ENCODE measurements around the gene PPCS.

PPCS gene

DNA sequence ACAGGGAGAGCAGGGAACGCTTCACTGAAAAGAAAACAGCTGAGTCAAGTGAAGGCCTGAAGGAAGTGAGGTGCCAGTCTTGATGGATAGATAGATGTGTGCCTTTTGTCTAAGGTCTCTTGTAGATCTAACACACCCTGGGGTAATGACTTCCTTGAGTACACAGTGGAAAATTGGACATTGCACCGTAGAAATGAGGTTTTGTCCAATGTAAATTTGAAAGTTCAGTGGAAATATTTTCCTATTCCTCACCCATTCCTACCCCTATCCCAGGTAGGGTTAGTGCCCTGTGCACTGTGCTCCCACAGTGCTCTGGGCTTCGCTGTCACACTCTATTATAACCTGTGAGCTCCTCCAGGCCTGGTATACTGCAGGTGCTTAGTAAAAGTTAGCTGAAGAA, 24.8 kb upstream of the PPCS start:
- no peak overlapping the region for H3K27ac Mint-ChIP-seq
- H3K9me3 Mint-ChIP-seq: no peaks in the 10 kb centered on the region
- peaks cover 0 to 4% of the 10 kb centered on the region in 2 donors for H3K36me3 Mint-ChIP-seq
- peaks cover 0 to 6% of the 10 kb centered on the region in 2 donors for H3K4me1 Mint-ChIP-seq
- DNase-seq: no peak
- no peak for ATAC-seq (replicated peaks)
- H3K4me3 Mint-ChIP-seq: no peak overlapping the region
- no peaks in the 10 kb centered on the region for H3K27me3 Mint-ChIP-seq

DNA sequence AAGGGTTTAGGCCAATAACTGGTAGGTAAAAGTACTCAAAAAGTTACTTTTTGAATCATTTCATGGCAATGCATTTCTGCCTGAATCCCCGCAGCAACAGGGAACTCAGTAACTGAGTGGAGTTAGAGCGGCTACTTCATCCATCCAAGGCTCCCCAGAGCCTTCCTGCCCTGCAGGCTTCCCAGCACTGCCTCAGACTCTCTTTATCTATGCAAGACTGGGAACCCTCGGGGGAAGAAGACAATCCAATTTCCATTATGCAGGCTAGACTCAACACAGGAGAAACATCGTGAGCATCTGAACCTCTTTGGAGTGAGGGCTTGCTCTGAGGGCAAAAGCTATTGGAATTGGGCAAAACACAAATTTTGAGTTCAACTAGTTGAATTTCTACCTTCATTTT, 23.6 kb upstream of the PPCS start:
- H3K4me3 Mint-ChIP-seq: no peak overlapping the region
- H3K27ac Mint-ChIP-seq: no peak overlapping the region

GRCh38 chr1:42433369-42433768, 23.0 kb upstream of the PPCS start:
- Mint-ChIP-seq H3K27me3 (no peaks in the 10 kb centered on the region), H3K4me1 (peaks cover 0 to 6% of the 10 kb centered on the region in 2 donors), H3K9me3 (no peaks in the 10 kb centered on the region), H3K4me3 (no peak overlapping the region), H3K36me3 (peaks cover 0 to 4% of the 10 kb centered on the region in 2 donors), H3K27ac (no peak overlapping the region)
- ATAC-seq (replicated peaks) (no peak), DNase-seq (no peak)

More for the DNA sequence above, 23.6 kb upstream of the PPCS start:
- Mint-ChIP-seq H3K36me3 (peaks cover 0 to 4% of the 10 kb centered on the region in 2 donors), H3K9me3 (no peaks in the 10 kb centered on the region), H3K27me3 (no peaks in the 10 kb centered on the region), H3K4me1 (peaks cover 0 to 6% of the 10 kb centered on the region in 2 donors)
- ATAC-seq (replicated peaks) (no peak), DNase-seq (no peak)

GRCh38 chr1:42434340-42434739, 22.0 kb upstream of the PPCS start:
- Mint-ChIP-seq H3K4me1 (peaks cover 0 to 6% of the 10 kb centered on the region in 2 donors), H3K27me3 (no peaks in the 10 kb centered on the region), H3K4me3 (no peak overlapping the region), H3K27ac (no peak overlapping the region), H3K9me3 (no peaks in the 10 kb centered on the region), H3K36me3 (peaks cover 0 to 4% of the 10 kb centered on the region in 2 donors)
- DNase-seq (no peak), ATAC-seq (replicated peaks) (no peak)

DNA sequence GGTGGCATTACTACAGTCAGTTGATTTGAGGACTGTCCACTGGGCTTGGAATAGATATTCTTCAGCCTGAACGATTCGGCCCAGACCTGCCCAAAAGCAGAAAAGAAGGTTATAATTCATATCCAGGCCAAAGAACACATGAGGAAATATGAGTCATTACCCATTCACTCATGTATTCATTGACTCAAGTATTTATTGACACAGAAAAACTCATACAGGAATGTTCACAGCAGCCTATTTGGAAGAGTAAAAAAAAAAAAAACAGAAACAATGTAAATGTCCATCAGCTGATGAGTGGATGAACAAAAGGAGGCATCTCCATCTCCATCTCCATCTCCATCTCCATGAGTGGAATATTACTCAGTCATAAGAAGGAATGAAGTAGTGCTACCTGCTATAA, 16.4 kb upstream of the PPCS start:
- Mint-ChIP-seq H3K4me1 (no peaks in the 10 kb centered on the region), H3K27me3 (no peaks in the 10 kb centered on the region), H3K36me3 (peaks cover 0 to 3% of the 10 kb centered on the region in 2 donors), H3K4me3 (no peak overlapping the region), H3K9me3 (peaks cover 0 to 2% of the 10 kb centered on the region in 2 donors), H3K27ac (no peak overlapping the region)
- DNase-seq (no peak), ATAC-seq (replicated peaks) (no peak)

DNA sequence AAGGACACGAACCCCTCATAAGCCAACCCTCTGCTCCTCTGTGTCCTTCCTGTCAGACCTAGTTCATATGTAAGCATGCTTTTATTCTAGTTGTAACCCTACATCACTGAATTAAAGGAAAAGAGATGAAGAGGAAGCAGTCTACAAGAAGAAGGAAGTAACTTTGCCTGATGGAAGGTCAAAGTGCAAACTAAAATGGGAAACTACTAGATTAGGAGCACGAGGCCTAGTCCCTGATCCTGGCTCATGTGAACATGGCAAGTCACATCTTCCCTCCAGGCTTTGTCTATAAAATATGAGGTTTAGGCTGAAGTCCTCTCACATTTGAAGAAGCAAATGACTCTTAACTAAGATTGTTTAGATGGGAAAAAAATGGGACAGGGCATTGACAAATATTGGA, 13.7 kb upstream of the PPCS start:
- DNase-seq (no peak), ATAC-seq (replicated peaks) (no peak)
- H3K4me3 Mint-ChIP-seq: no peak overlapping the region
- H3K27me3 Mint-ChIP-seq: no peaks in the 10 kb centered on the region
- no peak overlapping the region for H3K27ac Mint-ChIP-seq
- peaks cover 0 to 2% of the 10 kb centered on the region in 2 donors for H3K4me1 Mint-ChIP-seq
- H3K9me3 Mint-ChIP-seq: peaks cover 0 to 2% of the 10 kb centered on the region in 2 donors
- H3K36me3 Mint-ChIP-seq: no peaks in the 10 kb centered on the region

DNA sequence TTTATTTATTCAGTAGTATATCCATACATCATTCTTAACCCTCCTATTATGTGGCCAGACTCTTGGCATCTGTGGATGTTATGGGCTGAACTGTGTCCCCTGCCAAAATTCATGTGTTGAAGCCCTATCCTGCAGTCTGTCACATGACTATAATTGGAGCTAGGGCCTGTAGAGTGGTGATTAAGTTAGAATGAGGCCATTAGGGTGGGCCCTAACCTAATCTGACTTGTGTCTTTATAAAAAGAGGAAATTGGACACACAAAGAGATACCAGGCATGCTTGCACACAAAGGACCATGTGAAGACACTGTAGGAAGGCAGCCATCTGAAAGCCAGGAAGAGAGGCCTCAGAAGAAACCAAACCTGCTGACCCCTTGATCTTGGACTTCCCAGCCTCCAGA, 7.1 kb upstream of the PPCS start:
- no peak for ATAC-seq (replicated peaks)
- no peak for DNase-seq
- H3K4me3 Mint-ChIP-seq: no peak overlapping the region
- H3K27me3 Mint-ChIP-seq: no peaks in the 10 kb centered on the region
- H3K4me1 Mint-ChIP-seq: peaks cover 2 to 5% of the 10 kb centered on the region in 2 donors
- no peaks in the 10 kb centered on the region for H3K9me3 Mint-ChIP-seq
- no peaks in the 10 kb centered on the region for H3K36me3 Mint-ChIP-seq
- H3K27ac Mint-ChIP-seq: no peak overlapping the region

DNA sequence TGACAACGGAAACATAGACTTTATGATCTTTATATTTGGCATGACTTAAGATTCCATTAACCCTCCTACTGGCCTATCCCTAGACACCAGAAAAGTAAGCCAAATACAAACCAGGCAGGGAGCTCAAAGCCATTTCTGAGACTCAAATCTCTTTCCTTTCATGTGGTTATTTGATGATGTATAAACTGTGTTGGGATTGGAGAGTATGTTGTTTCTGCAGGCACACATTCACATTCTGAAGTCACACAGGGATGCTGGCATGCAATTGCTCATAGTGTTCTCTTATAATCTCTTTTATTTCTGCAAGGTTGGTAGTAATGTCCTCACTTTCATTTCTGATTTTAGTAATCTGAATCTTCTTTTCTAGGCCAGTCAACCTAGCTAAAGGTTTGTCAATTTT, 6.3 kb upstream of the PPCS start:
- H3K27ac Mint-ChIP-seq: no peak overlapping the region
- ATAC-seq (replicated peaks) (no peak), DNase-seq (no peak)
- H3K9me3 Mint-ChIP-seq: no peaks in the 10 kb centered on the region
- peaks cover 5 to 8% of the 10 kb centered on the region in 2 donors for H3K4me1 Mint-ChIP-seq
- H3K4me3 Mint-ChIP-seq: no peak overlapping the region
- no peaks in the 10 kb centered on the region for H3K27me3 Mint-ChIP-seq
- no peaks in the 10 kb centered on the region for H3K36me3 Mint-ChIP-seq

DNA sequence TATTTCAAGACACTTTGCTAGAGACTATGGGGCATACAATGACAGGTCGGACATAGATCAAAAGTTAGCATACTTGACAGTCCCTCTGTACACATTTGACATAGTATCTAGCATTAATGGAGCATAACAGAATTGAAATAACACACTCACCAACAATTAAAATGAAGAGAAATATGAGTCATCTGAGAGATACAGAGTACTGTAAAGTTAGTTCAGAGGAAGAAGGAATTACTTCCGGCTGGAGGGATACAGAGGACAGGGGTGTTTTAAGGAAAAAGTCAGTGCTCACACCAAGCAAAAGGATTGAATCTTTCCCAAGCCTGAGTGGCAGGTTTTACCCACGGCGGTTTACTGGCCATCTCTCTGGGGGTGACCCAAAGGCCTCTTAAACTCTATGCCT, 3.0 kb upstream of the PPCS start:
- no peak overlapping the region for H3K27ac Mint-ChIP-seq
- H3K4me3 Mint-ChIP-seq: no peak overlapping the region
- no peaks in the 10 kb centered on the region for H3K27me3 Mint-ChIP-seq

DNA sequence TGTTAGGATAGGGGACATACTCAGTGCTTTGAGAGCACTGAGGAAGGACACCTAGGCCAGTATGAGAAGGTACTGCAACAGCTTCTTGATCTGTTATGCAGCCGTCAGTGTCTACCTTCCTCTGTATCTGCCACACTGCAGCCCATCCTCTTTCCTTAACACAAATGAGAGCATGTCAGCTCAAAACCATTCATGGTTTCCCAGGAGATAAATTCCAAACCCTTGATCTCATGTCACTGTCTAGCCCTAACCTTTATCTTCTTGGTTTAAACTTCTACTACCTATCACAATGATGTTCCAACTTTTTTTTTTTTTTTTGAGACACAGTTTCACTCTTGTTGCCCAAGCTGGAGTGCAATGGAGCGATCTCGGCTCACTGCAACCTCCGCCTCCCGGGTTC, 1.9 kb upstream of the PPCS start:
- no peaks in the 10 kb centered on the region for H3K27me3 Mint-ChIP-seq
- peak overlapping the region in 1 of 2 donors; percentile 7 for H3K4me3 Mint-ChIP-seq
- ATAC-seq (replicated peaks) (no peak), DNase-seq (no peak)
- H3K9me3 Mint-ChIP-seq: no peaks in the 10 kb centered on the region
- H3K27ac Mint-ChIP-seq: no peak overlapping the region
- H3K36me3 Mint-ChIP-seq: peaks cover 12 to 20% of the 10 kb centered on the region in 2 donors
- H3K4me1 Mint-ChIP-seq: peaks cover 18 to 29% of the 10 kb centered on the region in 2 donors

More for the DNA sequence above, 3.0 kb upstream of the PPCS start:
- ATAC-seq (replicated peaks) (no peak), DNase-seq (no peak)
- H3K4me1 Mint-ChIP-seq: peaks cover 18 to 26% of the 10 kb centered on the region in 2 donors
- no peaks in the 10 kb centered on the region for H3K9me3 Mint-ChIP-seq
- peaks cover 9 to 12% of the 10 kb centered on the region in 2 donors for H3K36me3 Mint-ChIP-seq

DNA sequence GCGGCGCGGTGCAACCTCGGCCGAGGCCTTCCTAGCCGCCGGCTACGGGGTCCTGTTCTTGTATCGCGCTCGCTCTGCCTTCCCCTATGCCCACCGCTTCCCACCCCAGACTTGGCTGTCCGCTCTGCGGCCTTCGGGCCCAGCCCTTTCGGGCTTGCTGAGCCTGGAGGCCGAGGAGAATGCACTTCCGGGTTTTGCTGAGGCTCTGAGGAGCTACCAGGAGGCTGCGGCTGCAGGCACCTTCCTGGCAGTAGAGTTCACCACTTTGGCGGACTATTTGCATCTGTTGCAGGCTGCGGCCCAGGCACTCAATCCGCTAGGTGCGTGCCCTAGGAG, 379 bp downstream of the PPCS start:
- peaks cover 24 to 41% of the 10 kb centered on the region in 2 donors for H3K4me1 Mint-ChIP-seq
- H3K27ac Mint-ChIP-seq: peak overlapping the region; percentile 98
- peak; percentile 49 for DNase-seq

DNA sequence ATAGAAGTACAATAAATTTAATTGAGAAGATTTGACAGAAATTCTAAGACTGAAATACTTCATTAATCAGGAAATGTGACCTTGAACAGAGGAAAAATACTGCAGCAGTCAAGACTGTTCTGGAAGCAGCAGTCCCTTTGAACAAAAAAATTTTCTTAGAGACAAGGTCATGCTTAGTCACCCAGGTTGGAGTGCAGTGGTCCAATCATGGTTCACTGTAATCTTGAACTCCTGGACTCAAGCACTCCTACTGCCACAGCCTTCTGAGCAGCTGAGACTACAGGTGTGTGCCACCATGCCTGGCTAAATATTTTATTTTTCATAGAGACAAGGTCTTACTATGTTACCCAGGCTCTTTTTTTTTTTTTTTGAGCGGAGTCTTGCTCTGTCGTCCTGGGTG, 4.9 kb downstream of the PPCS start:
- Mint-ChIP-seq H3K27me3 (no peaks in the 10 kb centered on the region), H3K36me3 (peaks cover 17 to 43% of the 10 kb centered on the region in 2 donors), H3K9me3 (no peaks in the 10 kb centered on the region), H3K4me3 (no peak overlapping the region), H3K4me1 (peaks cover 26 to 51% of the 10 kb centered on the region in 2 donors), H3K27ac (no peak overlapping the region)
- no peak for ATAC-seq (replicated peaks)
- no peak for DNase-seq

More for the DNA sequence above, 379 bp downstream of the PPCS start:
- H3K4me3 Mint-ChIP-seq: peak overlapping the region; percentile 86 to 91
- no peaks in the 10 kb centered on the region for H3K9me3 Mint-ChIP-seq
- ATAC-seq (replicated peaks): peak; percentile 63 to 65
- H3K36me3 Mint-ChIP-seq: peaks cover 17 to 39% of the 10 kb centered on the region in 2 donors
- no peaks in the 10 kb centered on the region for H3K27me3 Mint-ChIP-seq

- ATAC-seq (replicated peaks): peak; percentile 99 to 100
- Mint-ChIP-seq H3K9me3 (no peaks in the 10 kb centered on the region), H3K27ac (peak within 1 kb of the TSS; percentile 93), H3K4me3 (peak within 1 kb of the TSS; percentile 88 to 90), H3K27me3 (no peaks in the 10 kb centered on the region), H3K36me3 (peaks cover 9 to 33% of the 10 kb centered on the region in 2 donors), H3K4me1 (peaks cover 16 to 41% of the 10 kb centered on the region in 2 donors)
- peak; percentile 94 for DNase-seq
These were observed 6.8 kb downstream of the PPCS start, which contains the start of gene CCDC30 for GRCh38 chr1:42462828-42463763. TSS of gene CCDC30 (plus strand) at chr1:42463286. CDS start at chr1:42480552, 17,266 bp downstream.

- peaks cover 14 to 35% of the 10 kb centered on the region in 2 donors for H3K4me1 Mint-ChIP-seq
- H3K9me3 Mint-ChIP-seq: no peaks in the 10 kb centered on the region
- no peaks in the 10 kb centered on the region for H3K27me3 Mint-ChIP-seq
- ATAC-seq (replicated peaks) (no peak), DNase-seq (no peak)
- peak overlapping the region; percentile 93 for H3K27ac Mint-ChIP-seq
- peak overlapping the region; percentile 88 to 90 for H3K4me3 Mint-ChIP-seq
- peaks cover 7 to 26% of the 10 kb centered on the region in 2 donors for H3K36me3 Mint-ChIP-seq
These were observed 7.6 kb downstream of the PPCS start for GRCh38 chr1:42463921-42464320.

- no peaks in the 10 kb centered on the region for H3K27me3 Mint-ChIP-seq
- no peak for ATAC-seq (replicated peaks)
- H3K4me3 Mint-ChIP-seq: no peak overlapping the region
- DNase-seq: no peak
- H3K36me3 Mint-ChIP-seq: peaks cover 6 to 15% of the 10 kb centered on the region in 2 donors
- H3K9me3 Mint-ChIP-seq: no peaks in the 10 kb centered on the region
- H3K4me1 Mint-ChIP-seq: peaks cover 11 to 25% of the 10 kb centered on the region in 2 donors
- no peak overlapping the region for H3K27ac Mint-ChIP-seq
These were observed 9.7 kb downstream of the PPCS start for GRCh38 chr1:42466030-42466429.
